ENCODE data around the gene GNAT1. TPM values are rescaled to one million over a fixed set of nuclear protein-coding genes. Genes with fewer than 3 reads are reported as not detected.

GNAT1 gene
- polyA plus RNA-seq, 1 donor from 2014 or later: not detected

- H3K9ac ChIP-seq (ENCODE audit: low read length): no peak overlapping the region
- no peak overlapping the region for H3K4me3 ChIP-seq (ENCODE audit: low read length)
- H3K27me3 ChIP-seq (ENCODE audit: insufficient read depth, low read depth, low read length): no peaks in the 10 kb centered on the region
- H3K9me2 ChIP-seq (ENCODE audit: insufficient read depth, low read length): no peaks in the 10 kb centered on the region
- no peaks in the 10 kb centered on the region for H3K36me3 ChIP-seq (ENCODE audit: insufficient read depth, low read length)
- no peaks in the 10 kb centered on the region for H4K20me1 ChIP-seq (ENCODE audit: insufficient read depth)
- H3K79me2 ChIP-seq (replicated peaks; ENCODE audit: insufficient read depth, low read length): no peaks in the 10 kb centered on the region
- no peaks in the 10 kb centered on the region for H3K9me3 ChIP-seq (ENCODE audit: low read length)
- no peak overlapping the region for H3K4me2 ChIP-seq (ENCODE audit: low read length)
- no peak overlapping the region for H2AFZ ChIP-seq (ENCODE audit: low read depth, low read length)
- TF ChIP-seq TAF1 (IDR thresholded peaks at IDR 0.05; ENCODE audit: low read depth) (no peak), EP300 (conservative IDR thresholded peaks at IDR 0.05; ENCODE audit: poor library complexity, severe bottlenecking) (no peak), CTCF (IDR thresholded peaks at IDR 0.05; ENCODE audit: poor library complexity, severe bottlenecking) (no peak), MXI1 (conservative IDR thresholded peaks at IDR 0.05; ENCODE audit: poor library complexity, severe bottlenecking) (no peak), REST (IDR thresholded peaks at IDR 0.05; ENCODE audit: borderline replicate concordance) (no peak), RAD21 (conservative IDR thresholded peaks at IDR 0.05) (no peak), SMC3 (conservative IDR thresholded peaks at IDR 0.05; ENCODE audit: poor library complexity) (no peak), EZH2 (IDR thresholded peaks at IDR 0.05; ENCODE audit: borderline replicate concordance, insufficient read depth, low read length, poor library complexity, severe bottlenecking) (no peak), POLR2AphosphoS5 (IDR thresholded peaks at IDR 0.05) (no peak)
- no peaks in the 10 kb centered on the region for H3F3A ChIP-seq (ENCODE audit: insufficient read depth, low read length, poor library complexity, severe bottlenecking)
- no peak overlapping the region for H3K27ac ChIP-seq (ENCODE audit: low read length)
These were observed 24.8 kb upstream of the GNAT1 start for GRCh38 chr3:50166620-50167019.

GRCh38 chr3:50167069-50167840, 24.2 kb upstream of the GNAT1 start:
- Histone ChIP-seq H3K4me3 (ENCODE audit: low read length) (no peak overlapping the region), H2AFZ (ENCODE audit: low read depth, low read length) (no peak overlapping the region), H3K79me2 (replicated peaks; ENCODE audit: insufficient read depth, low read length) (no peaks in the 10 kb centered on the region), H3K36me3 (ENCODE audit: insufficient read depth, low read length) (no peaks in the 10 kb centered on the region), H3K9me3 (ENCODE audit: low read length) (no peaks in the 10 kb centered on the region), H3K27me3 (ENCODE audit: insufficient read depth, low read depth, low read length) (no peaks in the 10 kb centered on the region), H3F3A (ENCODE audit: insufficient read depth, low read length, poor library complexity, severe bottlenecking) (no peaks in the 10 kb centered on the region), H3K9ac (ENCODE audit: low read length) (no peak overlapping the region), H3K27ac (ENCODE audit: low read length) (no peak overlapping the region), H3K9me2 (ENCODE audit: insufficient read depth, low read length) (no peaks in the 10 kb centered on the region), H3K4me2 (ENCODE audit: low read length) (no peak overlapping the region), H4K20me1 (ENCODE audit: insufficient read depth) (no peaks in the 10 kb centered on the region)
- TF ChIP-seq REST (IDR thresholded peaks at IDR 0.05; ENCODE audit: borderline replicate concordance): no peak
- TF ChIP-seq EP300 (conservative IDR thresholded peaks at IDR 0.05; ENCODE audit: poor library complexity, severe bottlenecking): no peak
- TF ChIP-seq SMC3 (conservative IDR thresholded peaks at IDR 0.05; ENCODE audit: poor library complexity): no peak
- TF ChIP-seq MXI1 (conservative IDR thresholded peaks at IDR 0.05; ENCODE audit: poor library complexity, severe bottlenecking): no peak
- TF ChIP-seq POLR2AphosphoS5 (IDR thresholded peaks at IDR 0.05): no peak
- TF ChIP-seq RAD21 (conservative IDR thresholded peaks at IDR 0.05): no peak
- no peak for TF ChIP-seq EZH2 (IDR thresholded peaks at IDR 0.05; ENCODE audit: borderline replicate concordance, insufficient read depth, low read length, poor library complexity, severe bottlenecking)
- TF ChIP-seq TAF1 (IDR thresholded peaks at IDR 0.05; ENCODE audit: low read depth): no peak
- no peak for TF ChIP-seq CTCF (IDR thresholded peaks at IDR 0.05; ENCODE audit: poor library complexity, severe bottlenecking)
